ENCODE results near the gene RFX1.

DNA sequence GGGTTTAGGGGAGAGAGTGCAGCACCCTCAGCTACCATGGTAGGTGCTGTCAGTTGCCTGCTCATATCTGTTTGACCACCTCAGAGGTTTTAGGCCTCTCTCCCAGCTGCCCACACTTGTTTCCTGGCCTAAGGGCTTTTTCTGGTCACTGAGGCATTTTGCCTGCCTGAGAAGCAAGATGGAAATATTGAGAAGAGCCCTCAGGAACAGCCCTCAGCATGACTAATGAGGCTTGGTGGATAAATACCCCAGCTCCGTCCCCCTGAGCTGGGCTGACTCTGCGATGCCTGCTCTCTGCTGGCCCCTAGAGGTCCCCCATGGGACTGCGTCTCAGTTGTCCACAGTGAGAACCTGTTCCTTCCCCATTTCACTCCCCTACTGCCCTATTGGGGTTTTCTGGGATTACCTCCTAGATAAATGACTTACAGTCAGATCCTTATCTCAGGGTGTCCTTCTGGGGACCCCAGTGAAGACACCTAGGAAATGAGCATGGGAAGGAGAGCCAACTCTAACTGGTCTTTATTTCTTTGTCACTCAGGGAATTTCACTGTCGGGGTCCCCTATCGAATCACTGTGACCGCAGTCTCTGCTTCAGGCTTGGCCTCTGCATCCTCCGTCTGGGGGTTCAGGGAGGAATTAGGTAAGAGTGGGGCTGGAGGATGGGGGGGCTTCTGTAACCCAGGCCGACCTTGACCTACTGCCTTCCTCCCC is 42.5 kb upstream of the RFX1 start:
- no peak for TF ChIP-seq GATA2 (IDR thresholded peaks at IDR 0.05; ENCODE audit: low read depth, low read length)
- TF ChIP-seq GATA3 (IDR thresholded peaks at IDR 0.05; ENCODE audit: low read depth, low read length) = no peak
